Mucosa of descending colon (tissue), 3 donors: ENCODE results near the gene CD209. TPM values are rescaled to one million over a fixed set of nuclear protein-coding genes. Genes with fewer than 3 reads are reported as not detected.

ENCODE experiments used
- ATAC-seq: fragments of 200-7000 bp; cut with Tn5 transposase; one replicate; pipeline ENCODE4 v1.9.1; 2020; ENCODE audit warnings: mild to moderate bottlenecking, moderate library complexity
- DNase-seq, 3 donors: peaks; one replicate each; pipeline ENCODE4 v3.0.0-alpha.2; 2020
- H3K36me3 ChIP-seq: fragments of 200-600 bp; one replicate; pipeline ENCODE4 v1.8.0; 2021; ENCODE audit warnings: low read depth, mild to moderate bottlenecking
- H3K4me1 ChIP-seq: fragments of 200-600 bp; one replicate; pipeline ENCODE4 v1.8.0; 2021; ENCODE audit warnings: low read depth, mild to moderate bottlenecking
- H3K4me3 ChIP-seq: fragments of 200-600 bp; one replicate; pipeline ENCODE4 v1.8.0; 2021; ENCODE audit warnings: mild to moderate bottlenecking
- H3K9me3 ChIP-seq: fragments of 200-600 bp; one replicate; pipeline ENCODE4 v1.8.0; 2021; ENCODE audit warnings: mild to moderate bottlenecking
- CTCF ChIP-seq: fragments of 200-600 bp; IDR thresholded peaks from one replicate; pipeline ENCODE4 v1.8.0; 2022; ENCODE audit warnings: antibody characterized with exemption, mild to moderate bottlenecking
- intact Hi-C, 2 donors: fragments of 100-400 bp; cut with DNase I in 1 of 2; cut with micrococcal nuclease in 1 of 2; formaldehyde crosslinking; loops; one replicate each; pipeline versions ENCODE4 v1.11.0 to v1.11.1; 2022; cut with DNase I, micrococcal nuclease
- total RNA-seq, 3 donors: library from RNA; stranded (reverse); fragmentation: NEBNext Ultra II Directional in 2 of 3; extraction: Animal tissue kit (Norgen Biotek cat#: 25700) in 2 of 3; gene quantifications; one replicate each; pipeline versions ENCODE4 v1.2.1 to v1.2.4, GENCODE V29; 2021 to 2023
- donor health status: DM: no; HTN: no; CAD: no; lungs with moderate emphysema.
- donor health status: DM: no; HTN: no; CAD: no.
- donor health status: DM: no; HTN: yes; CAD: no.

Gene CD209
- total RNA-seq, 3 donors from 2014 or later = 4.1 to 17.7 (median 17.2) TPM

GRCh38 chr19:7740682-7741054 is 6.7 kb downstream of the CD209 start:
- ATAC-seq (no peak), DNase-seq (no peak)
- H3K4me1 ChIP-seq = no peaks in the 10 kb centered on the region
- no peak overlapping the region for H3K4me3 ChIP-seq
- TF ChIP-seq CTCF = no peak
- intact Hi-C loops = no loop called here
- H3K9me3 ChIP-seq = no peaks in the 10 kb centered on the region
- H3K36me3 ChIP-seq = no peaks in the 10 kb centered on the region

DNA sequence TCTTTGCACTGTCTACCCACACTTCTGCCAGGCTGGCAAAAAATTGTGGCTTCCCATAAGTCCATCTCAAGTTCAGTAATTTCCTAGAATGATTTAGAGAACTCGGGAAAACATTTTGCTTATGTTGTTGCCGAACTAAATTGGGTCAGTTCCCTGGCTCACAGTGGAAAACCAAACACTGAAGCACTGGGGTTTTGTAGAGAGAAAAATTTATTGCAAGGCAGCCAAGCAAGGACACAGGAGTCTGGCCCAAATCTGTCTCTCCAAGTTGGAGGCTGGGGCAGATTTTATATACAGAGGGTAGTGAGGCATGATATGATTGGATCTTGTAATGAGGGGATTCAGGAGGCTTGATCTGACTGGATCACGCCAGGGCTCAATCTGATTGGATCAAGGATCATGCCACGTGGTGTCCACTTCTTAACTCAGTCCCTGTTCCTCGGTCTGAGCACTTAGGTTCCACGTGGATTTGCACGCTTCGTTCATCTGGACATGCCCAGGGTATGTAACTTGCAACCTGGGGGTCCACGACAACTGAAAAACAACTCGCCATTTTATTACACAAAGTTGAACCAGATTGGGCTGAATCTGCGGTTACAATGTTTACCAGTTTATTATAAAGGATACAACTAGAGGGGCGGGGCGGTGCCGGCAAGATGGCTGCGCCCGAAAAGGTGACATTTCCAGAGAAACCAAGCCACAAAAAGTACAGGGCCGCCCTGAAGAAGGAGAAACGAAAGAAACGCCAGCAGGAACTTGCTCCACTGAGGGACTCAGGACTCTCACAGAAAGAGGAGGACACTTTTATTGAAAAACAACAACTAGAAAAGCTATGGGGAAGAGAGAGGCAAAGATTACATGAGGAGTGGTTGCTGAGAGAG is 7.3 kb downstream of the CD209 start:
- TF ChIP-seq CTCF = no peak
- DNase-seq (no peak), ATAC-seq (no peak)
- no peaks in the 10 kb centered on the region for H3K36me3 ChIP-seq
- intact Hi-C loops = no loop called here
- H3K4me1 ChIP-seq = no peaks in the 10 kb centered on the region
- H3K4me3 ChIP-seq = no peak overlapping the region
- H3K9me3 ChIP-seq = no peaks in the 10 kb centered on the region

- ATAC-seq (no peak), DNase-seq (no peak)
- no peaks in the 10 kb centered on the region for H3K9me3 ChIP-seq
- no peaks in the 10 kb centered on the region for H3K36me3 ChIP-seq
- intact Hi-C loops = no loop called here
- no peak for TF ChIP-seq CTCF
- no peaks in the 10 kb centered on the region for H3K4me1 ChIP-seq
- H3K4me3 ChIP-seq = no peak overlapping the region
Observed at GRCh38 chr19:7739211-7739755, 8.1 kb downstream of the CD209 start.

- DNase-seq (no peak), ATAC-seq (no peak)
- no peaks in the 10 kb centered on the region for H3K9me3 ChIP-seq
- intact Hi-C loops = no loop called here
- no peaks in the 10 kb centered on the region for H3K36me3 ChIP-seq
- no peaks in the 10 kb centered on the region for H3K4me1 ChIP-seq
- H3K4me3 ChIP-seq = no peak overlapping the region
- no peak for TF ChIP-seq CTCF
Observed at GRCh38 chr19:7738023-7738422, 9.3 kb downstream of the CD209 start.

- ATAC-seq (no peak), DNase-seq (no peak)
- Histone ChIP-seq H3K9me3 (no peaks in the 10 kb centered on the region), H3K4me1 (no peaks in the 10 kb centered on the region), H3K36me3 (no peaks in the 10 kb centered on the region), H3K4me3 (no peak overlapping the region)
- TF ChIP-seq CTCF = no peak
- intact Hi-C loops = no loop called here
Observed at GRCh38 chr19:7737215-7737614, 10.1 kb downstream of the CD209 start.
